Measurements from ENCODE around the gene NOC3L. TPM values are rescaled to one million over a fixed set of nuclear protein-coding genes. Genes with fewer than 3 reads are reported as not detected.

NOC3L gene
- total and polyA plus RNA-seq, 10 of the 15 experiments (the other 5 are each of a cell fraction or from before 2014, with no cell fraction given), result 27.8 to 51.4 (median 40.5) TPM

DNA sequence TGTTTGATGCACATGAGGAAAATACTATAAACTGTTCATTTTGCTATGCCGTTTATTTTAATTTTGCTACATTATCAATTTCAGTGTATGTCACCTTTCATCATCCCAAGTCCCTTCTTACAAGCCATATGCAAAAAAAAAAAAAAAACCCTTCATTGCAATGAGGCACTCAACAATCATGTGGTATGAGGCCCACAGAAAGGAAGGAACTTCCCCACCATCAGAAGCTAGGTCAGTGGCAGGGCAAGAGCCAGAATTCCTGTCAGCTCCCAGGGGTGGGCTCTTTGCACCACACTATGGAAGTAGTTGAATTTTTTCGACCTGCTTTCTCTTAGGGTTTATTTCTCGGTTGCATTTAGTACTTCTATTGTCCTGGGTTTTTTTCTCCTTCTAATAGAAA is 75.4 kb downstream of the NOC3L start:
- H4K20me1 ChIP-seq (ENCODE audit: control insufficient read depth, insufficient read depth), result no peaks in the 10 kb centered on the region
- no peak for TF ChIP-seq ZNF274 (IDR thresholded peaks at IDR 0.05; ENCODE audit: insufficient read depth, insufficient read length)
- TF ChIP-seq, protein P1, sequence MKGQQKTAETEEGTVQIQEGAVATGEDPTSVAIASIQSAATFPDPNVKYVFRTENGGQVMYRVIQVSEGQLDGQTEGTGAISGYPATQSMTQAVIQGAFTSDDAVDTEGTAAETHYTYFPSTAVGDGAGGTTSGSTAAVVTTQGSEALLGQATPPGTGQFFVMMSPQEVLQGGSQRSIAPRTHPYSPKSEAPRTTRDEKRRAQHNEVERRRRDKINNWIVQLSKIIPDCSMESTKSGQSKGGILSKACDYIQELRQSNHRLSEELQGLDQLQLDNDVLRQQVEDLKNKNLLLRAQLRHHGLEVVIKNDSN (IDR thresholded peaks at IDR 0.05; ENCODE audit: borderline replicate concordance, extremely low read length, insufficient read depth, low read depth, low read length), result no peak
- TF ChIP-seq NRF1 (conservative IDR thresholded peaks at IDR 0.05; ENCODE audit: low read depth, low read length), result no peak
- TF ChIP-seq ATF7 (IDR thresholded peaks at IDR 0.05; ENCODE audit: low read depth), result no peak
- TF ChIP-seq TCF12 (IDR thresholded peaks at IDR 0.05; ENCODE audit: low read depth, low read length), result no peak
- TF ChIP-seq, protein P2, sequence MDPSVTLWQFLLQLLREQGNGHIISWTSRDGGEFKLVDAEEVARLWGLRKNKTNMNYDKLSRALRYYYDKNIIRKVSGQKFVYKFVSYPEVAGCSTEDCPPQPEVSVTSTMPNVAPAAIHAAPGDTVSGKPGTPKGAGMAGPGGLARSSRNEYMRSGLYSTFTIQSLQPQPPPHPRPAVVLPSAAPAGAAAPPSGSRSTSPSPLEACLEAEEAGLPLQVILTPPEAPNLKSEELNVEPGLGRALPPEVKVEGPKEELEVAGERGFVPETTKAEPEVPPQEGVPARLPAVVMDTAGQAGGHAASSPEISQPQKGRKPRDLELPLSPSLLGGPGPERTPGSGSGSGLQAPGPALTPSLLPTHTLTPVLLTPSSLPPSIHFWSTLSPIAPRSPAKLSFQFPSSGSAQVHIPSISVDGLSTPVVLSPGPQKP (IDR thresholded peaks at IDR 0.05; ENCODE audit: low read depth, low read length), result no peak
- no peak for TF ChIP-seq ZSCAN29 (IDR thresholded peaks at IDR 0.05)
- TF ChIP-seq, protein P3, sequence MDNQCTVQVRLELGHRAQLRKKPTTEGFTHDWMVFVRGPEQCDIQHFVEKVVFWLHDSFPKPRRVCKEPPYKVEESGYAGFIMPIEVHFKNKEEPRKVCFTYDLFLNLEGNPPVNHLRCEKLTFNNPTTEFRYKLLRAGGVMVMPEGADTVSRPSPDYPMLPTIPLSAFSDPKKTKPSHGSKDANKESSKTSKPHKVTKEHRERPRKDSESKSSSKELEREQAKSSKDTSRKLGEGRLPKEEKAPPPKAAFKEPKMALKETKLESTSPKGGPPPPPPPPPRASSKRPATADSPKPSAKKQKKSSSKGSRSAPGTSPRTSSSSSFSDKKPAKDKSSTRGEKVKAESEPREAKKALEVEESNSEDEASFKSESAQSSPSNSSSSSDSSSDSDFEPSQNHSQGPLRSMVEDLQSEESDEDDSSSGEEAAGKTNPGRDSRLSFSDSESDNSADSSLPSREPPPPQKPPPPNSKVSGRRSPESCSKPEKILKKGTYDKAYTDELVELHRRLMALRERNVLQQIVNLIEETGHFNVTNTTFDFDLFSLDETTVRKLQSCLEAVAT (IDR thresholded peaks at IDR 0.05), result no peak
- TF ChIP-seq TBL1XR1 (IDR thresholded peaks at IDR 0.05; ENCODE audit: low read depth, low read length), result no peak
- no peak for TF ChIP-seq SMARCA5 (IDR thresholded peaks at IDR 0.05)
- TF ChIP-seq MTA3 (IDR thresholded peaks at IDR 0.05; ENCODE audit: borderline replicate concordance, low read length), result no peak
- no peak for TF ChIP-seq KAT2A (conservative IDR thresholded peaks at IDR 0.05; ENCODE audit: control insufficient read depth, low read depth, low read length)
- TF ChIP-seq, protein P4, sequence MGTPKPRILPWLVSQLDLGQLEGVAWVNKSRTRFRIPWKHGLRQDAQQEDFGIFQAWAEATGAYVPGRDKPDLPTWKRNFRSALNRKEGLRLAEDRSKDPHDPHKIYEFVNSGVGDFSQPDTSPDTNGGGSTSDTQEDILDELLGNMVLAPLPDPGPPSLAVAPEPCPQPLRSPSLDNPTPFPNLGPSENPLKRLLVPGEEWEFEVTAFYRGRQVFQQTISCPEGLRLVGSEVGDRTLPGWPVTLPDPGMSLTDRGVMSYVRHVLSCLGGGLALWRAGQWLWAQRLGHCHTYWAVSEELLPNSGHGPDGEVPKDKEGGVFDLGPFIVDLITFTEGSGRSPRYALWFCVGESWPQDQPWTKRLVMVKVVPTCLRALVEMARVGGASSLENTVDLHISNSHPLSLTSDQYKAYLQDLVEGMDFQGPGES (IDR thresholded peaks at IDR 0.05), result no peak
- no peak for TF ChIP-seq SRF (IDR thresholded peaks at IDR 0.05; ENCODE audit: low read depth in 2 of 2, low read length in 2 of 2)
- TF ChIP-seq CBX3 (IDR thresholded peaks at IDR 0.05; ENCODE audit: borderline replicate concordance, low read depth), result no peak
- no peak for TF ChIP-seq BACH1 (IDR thresholded peaks at IDR 0.05; ENCODE audit: borderline replicate concordance)
- no peak for TF ChIP-seq ZNF207 (IDR thresholded peaks at IDR 0.05; ENCODE audit: borderline replicate concordance)
- TF ChIP-seq IKZF2 (IDR thresholded peaks at IDR 0.05), result no peak
- TF ChIP-seq SUZ12 (IDR thresholded peaks at IDR 0.05; ENCODE audit: unreplicated experiment), result no peak
- H3K9me3 ChIP-seq (replicated peaks; ENCODE audit: control insufficient read depth, insufficient read depth, low read length), result no peaks in the 10 kb centered on the region
- H3K4me1 ChIP-seq (ENCODE audit: control insufficient read depth, insufficient read depth, low read length), result no peaks in the 10 kb centered on the region
- H2AFZ ChIP-seq (ENCODE audit: control insufficient read depth, low read depth, low read length), result no peak overlapping the region
- H3K4me3 ChIP-seq, result no peak overlapping the region
- no peak overlapping the region for H3K4me2 ChIP-seq (ENCODE audit: control insufficient read depth, insufficient read depth)
- H3K27ac ChIP-seq (ENCODE audit: control insufficient read depth, insufficient read depth), result no peak overlapping the region
- ATAC-seq (no peak), DNase-seq (ENCODE audit: low read depth, low spot score) (no peak), FAIRE-seq (no peak)
- H3K9ac ChIP-seq (ENCODE audit: control insufficient read depth, insufficient read depth, low read length), result no peak overlapping the region
- BruUV-seq (replicated peaks), result no TSS peak
- H3K79me2 ChIP-seq (ENCODE audit: control insufficient read depth, insufficient read depth, low read length), result no peaks in the 10 kb centered on the region
- in situ Hi-C loops (cut with MboI) (no loop called here), intact Hi-C loops (cut with micrococcal nuclease; ENCODE audit: unreplicated experiment) (no loop called here)
- CTCF ChIA-PET, result interaction anchor here (1.0 to 1.9 kb wide), 4 partner anchors 13 to 157 kb away, joined by 3 to 5 read pairs (median 4); no protein-coding TSS in a partner anchor
- WGBS (ENCODE audit: insufficient coverage, insufficient replicate concordance, low lambda C conversion rate, missing lambda C conversion rate), result 29% methylated on average over 3 of the region's 3 CpGs
- H3K36me3 ChIP-seq (ENCODE audit: control insufficient read depth in 2 of 2, insufficient read depth in 2 of 2, low read length in 1 of 2), result no peaks in the 10 kb centered on the region
- H3K27me3 ChIP-seq (replicated peaks in 1 of 2; ENCODE audit: control insufficient read depth in 2 of 2, insufficient read depth in 2 of 2, low read length in 1 of 2), result no peaks in the 10 kb centered on the region
- SMC1A ChIA-PET (ENCODE audit: uncharacterized antibody, unreplicated experiment), result interaction anchor here (0.6 to 1.1 kb wide), 3 partner anchors 42 to 301 kb away, joined by 3 to 4 read pairs (median 4); no protein-coding TSS in a partner anchor
- POLR2A ChIA-PET, result no interaction called here
- RAD21 ChIA-PET (ENCODE audit: unreplicated experiment), result interaction anchor here (1.2 kb wide), 1 partner anchor 157 kb away, joined by 3 read pairs; no protein-coding TSS in a partner anchor

All from GM12878 (cell line).